Measurements from ENCODE around the gene FAM186B. TPM values are rescaled to one million over a fixed set of nuclear protein-coding genes. Genes with fewer than 3 reads are reported as not detected.
A peak's percentile ranks its signal among the peaks of the same experiment; 100 is the strongest.
"Not testable (repeated sequence)": the region's sequence is repeated elsewhere in the genome, so short reads cannot be mapped to it uniquely, and the experiment has no call there.

The FAM186B gene
- total RNA-seq, 1 donor = under 0.01 TPM

GRCh38 chr12:49619286-49619685 lies 13.8 kb upstream of the FAM186B start:
- H3K4me3 ChIP-seq (ENCODE audit: low read depth, low read length) = no peak overlapping the region
- DNase-seq (ENCODE audit: low read depth) = no peak
- no peak for TF ChIP-seq CTCF (IDR thresholded peaks at IDR 0.05; ENCODE audit: insufficient read depth, low read depth, low read length)

- no peak for DNase-seq (ENCODE audit: low read depth)
- no peak for TF ChIP-seq CTCF (IDR thresholded peaks at IDR 0.05; ENCODE audit: insufficient read depth, low read depth, low read length)
- no peak overlapping the region for H3K4me3 ChIP-seq (ENCODE audit: low read depth, low read length)
Observed at GRCh38 chr12:49618576-49618975, 13.1 kb upstream of the FAM186B start.

DNA sequence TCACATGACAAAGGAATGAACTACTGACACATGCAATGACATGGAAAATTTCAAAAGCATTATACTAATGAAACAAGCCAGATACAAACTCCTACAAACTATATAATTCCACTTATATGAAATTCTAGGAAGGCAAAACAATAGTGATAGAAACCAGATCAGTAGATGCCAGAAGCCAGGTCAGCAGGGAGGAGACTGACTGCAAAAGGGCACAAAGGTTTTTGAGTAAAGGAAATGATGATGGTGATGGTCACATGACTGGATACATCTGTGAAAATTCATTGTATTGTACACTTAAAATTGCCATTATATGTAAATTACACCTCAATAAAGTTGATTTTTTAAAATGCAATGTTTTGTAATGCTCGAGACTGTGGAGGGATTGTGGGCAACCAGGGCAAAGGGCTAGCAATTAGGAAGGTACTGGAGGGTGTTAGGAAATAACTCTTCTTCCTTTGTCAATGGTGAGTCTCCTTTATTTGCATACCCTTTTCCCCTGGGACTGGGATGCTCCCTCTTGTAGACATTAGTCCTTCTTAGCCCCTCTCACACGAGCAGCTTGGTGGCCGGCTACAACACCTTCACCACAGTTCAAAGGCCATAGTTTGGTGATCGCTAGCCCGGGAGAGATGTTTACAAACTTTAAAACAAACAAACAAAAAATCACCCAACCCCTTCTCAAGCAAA lies 11.2 kb upstream of the FAM186B start:
- no peak overlapping the region for H3K4me3 ChIP-seq (ENCODE audit: low read depth, low read length)
- DNase-seq (ENCODE audit: low read depth) = no peak
- TF ChIP-seq CTCF (IDR thresholded peaks at IDR 0.05; ENCODE audit: insufficient read depth, low read depth, low read length) = no peak

DNA sequence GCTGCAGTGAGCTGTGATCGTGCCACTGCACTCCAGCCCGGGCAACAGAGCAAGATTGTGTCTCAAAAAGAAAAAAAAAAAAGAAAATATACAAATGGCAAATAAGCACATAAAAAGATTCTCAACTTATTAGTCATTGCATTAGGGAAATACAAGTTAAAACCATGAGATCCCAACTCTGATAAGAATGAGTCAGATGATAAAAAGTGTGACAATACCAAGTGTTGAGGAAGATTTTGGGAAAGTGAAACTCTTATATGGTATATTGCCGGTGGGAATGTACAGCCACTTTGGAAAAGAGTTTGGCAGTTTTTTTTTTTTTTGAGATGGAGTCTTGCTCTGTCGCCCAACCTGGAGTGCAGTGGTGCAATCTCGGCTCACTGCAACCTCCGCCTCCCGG lies 10.3 kb upstream of the FAM186B start:
- no peak overlapping the region for H3K4me3 ChIP-seq (ENCODE audit: low read depth, low read length)
- DNase-seq (ENCODE audit: low read depth) = peak; percentile 46
- TF ChIP-seq CTCF (IDR thresholded peaks at IDR 0.05; ENCODE audit: insufficient read depth, low read depth, low read length) = no peak

GRCh38 chr12:49612210-49612609 lies 6.8 kb upstream of the FAM186B start:
- DNase-seq (ENCODE audit: low read depth) = no peak
- no peak for TF ChIP-seq CTCF (IDR thresholded peaks at IDR 0.05; ENCODE audit: insufficient read depth, low read depth, low read length)
- H3K4me3 ChIP-seq (ENCODE audit: low read depth, low read length) = no peak overlapping the region

DNA sequence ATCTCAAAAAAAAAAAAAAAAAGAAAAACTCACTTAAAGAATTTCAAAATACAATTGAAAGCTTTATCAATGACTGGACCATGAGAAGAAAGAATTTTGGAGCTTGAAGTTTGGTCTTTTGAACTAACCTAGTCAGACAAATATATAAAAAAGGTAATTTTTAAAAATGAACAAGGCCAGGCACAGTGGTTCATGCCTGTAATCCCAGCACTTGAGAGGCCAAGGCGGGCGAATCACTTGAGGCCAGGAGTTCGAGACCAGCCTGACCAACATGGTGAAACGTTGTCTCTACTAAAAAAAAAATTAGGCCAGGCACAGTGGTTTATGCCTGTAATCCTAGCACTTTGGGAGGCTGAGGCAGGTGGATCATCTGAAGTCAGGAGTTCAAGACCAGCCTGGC lies 5.3 kb upstream of the FAM186B start:
- not testable (repeated sequence) for DNase-seq (ENCODE audit: low read depth)

DNA sequence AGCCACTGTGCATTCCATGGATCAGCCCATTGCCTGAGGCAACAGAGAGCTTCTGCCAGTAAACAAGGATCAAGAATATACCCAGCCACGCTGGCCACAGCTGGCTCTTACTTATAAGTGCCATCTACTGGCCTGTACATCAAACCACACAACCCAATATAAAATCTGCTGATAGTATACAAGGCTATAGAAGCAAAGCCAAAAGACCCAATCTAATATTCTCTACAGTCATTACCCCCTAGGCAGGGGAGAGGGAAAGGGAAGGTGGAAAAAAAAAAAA lies 4.4 kb upstream of the FAM186B start:
- DNase-seq (ENCODE audit: low read depth) = no peak
- TF ChIP-seq CTCF (IDR thresholded peaks at IDR 0.05; ENCODE audit: insufficient read depth, low read depth, low read length) = no peak
- no peak overlapping the region for H3K4me3 ChIP-seq (ENCODE audit: low read depth, low read length)

More for the DNA sequence above, 5.3 kb upstream of the FAM186B start:
- H3K4me3 ChIP-seq (ENCODE audit: low read depth, low read length) = not testable (repeated sequence)
